ENCODE results near the gene CFAP210. TPM values are rescaled to one million over a fixed set of nuclear protein-coding genes. Genes with fewer than 3 reads are reported as not detected.

The CFAP210 gene
- total RNA-seq, 1 donor = not detected

DNA sequence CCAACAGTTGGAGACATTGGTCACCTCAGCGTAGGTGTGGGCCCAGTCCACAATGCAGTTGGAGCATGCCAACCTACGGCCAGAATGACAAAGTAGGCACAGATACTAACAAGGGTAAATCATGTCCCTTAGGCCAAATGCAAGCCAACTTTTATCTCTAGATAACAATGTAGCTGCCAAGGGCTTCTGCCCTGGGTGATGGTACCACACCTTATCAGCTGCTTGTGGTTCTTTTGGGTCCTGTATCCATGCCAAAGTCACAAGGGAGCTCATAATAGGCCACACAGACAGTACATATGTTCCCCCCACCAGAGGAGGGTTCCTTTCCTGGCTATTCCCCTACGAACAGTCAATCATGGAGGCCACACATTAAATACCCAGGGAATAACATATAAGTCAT, 19.1 kb upstream of the CFAP210 start:
- TF ChIP-seq, protein P1, sequence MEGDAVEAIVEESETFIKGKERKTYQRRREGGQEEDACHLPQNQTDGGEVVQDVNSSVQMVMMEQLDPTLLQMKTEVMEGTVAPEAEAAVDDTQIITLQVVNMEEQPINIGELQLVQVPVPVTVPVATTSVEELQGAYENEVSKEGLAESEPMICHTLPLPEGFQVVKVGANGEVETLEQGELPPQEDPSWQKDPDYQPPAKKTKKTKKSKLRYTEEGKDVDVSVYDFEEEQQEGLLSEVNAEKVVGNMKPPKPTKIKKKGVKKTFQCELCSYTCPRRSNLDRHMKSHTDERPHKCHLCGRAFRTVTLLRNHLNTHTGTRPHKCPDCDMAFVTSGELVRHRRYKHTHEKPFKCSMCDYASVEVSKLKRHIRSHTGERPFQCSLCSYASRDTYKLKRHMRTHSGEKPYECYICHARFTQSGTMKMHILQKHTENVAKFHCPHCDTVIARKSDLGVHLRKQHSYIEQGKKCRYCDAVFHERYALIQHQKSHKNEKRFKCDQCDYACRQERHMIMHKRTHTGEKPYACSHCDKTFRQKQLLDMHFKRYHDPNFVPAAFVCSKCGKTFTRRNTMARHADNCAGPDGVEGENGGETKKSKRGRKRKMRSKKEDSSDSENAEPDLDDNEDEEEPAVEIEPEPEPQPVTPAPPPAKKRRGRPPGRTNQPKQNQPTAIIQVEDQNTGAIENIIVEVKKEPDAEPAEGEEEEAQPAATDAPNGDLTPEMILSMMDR (IDR thresholded peaks at IDR 0.05; ENCODE audit: insufficient read depth, low read depth, low read length) = no peak
- DNase-seq (ENCODE audit: low read depth) = no peak
- no peak overlapping the region for H3K4me3 ChIP-seq (ENCODE audit: low read depth, low read length)

DNA sequence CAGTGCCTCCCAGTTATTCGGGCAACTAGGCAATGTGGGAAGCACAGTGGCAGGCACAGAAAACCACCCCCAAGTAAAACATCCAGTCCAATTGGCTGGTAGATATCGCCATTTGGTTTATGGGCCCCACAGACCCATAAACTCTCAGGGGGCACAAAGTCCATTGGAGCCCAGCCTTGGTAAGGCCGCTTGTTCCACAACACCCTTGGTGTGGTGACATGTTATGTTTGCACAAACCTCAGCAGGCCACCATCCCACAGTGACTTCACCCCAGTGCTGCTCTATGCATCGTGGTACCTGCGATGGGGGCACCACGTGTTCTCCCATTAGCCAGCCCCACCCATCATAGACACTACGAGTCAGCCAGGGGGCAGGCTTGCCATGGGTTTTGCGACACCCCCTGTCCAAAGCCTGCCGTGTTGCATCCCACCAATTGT, 18.6 kb upstream of the CFAP210 start:
- no peak for DNase-seq (ENCODE audit: low read depth)
- TF ChIP-seq, protein P1 (IDR thresholded peaks at IDR 0.05; ENCODE audit: insufficient read depth, low read depth, low read length) = no peak

DNA sequence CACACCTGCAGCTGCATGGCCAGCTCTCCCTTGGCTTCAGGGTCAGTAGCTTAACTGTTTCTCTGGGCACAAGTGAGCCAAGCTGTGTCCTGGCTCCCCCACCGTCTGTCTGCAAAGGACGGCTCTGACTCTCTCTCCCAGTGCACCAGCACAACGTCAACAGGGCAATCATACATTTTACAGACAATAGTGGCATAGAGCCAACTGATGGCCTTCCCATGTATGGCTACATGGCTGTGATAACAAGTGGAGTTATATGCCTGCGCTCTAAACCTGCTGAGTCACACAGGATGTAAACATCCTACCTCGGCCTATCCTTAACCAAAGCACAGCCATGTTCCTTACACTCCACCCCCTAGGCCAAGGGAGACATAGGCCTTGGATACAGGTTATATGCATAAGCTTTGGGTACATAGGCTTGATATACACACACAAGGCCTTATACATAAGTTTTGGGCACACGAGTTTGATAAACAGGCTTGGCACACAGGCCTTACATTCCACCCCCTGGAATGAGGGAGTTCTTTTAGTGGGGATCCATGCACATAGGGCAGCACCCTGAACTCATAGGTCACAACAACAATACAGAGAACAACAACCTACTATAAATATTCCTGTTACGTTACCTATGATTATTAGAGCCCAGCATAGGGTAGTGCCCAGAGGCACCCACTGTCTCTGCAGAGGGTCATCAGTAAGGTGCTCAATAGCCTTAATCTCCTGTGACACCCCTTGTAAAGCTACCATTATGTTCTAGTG, 17.7 kb upstream of the CFAP210 start:
- TF ChIP-seq, protein P1 (IDR thresholded peaks at IDR 0.05; ENCODE audit: insufficient read depth, low read depth, low read length) = no peak
- no peak for DNase-seq (ENCODE audit: low read depth)
- H3K4me3 ChIP-seq (ENCODE audit: low read depth, low read length) = no peak overlapping the region

More for the DNA sequence above, 18.6 kb upstream of the CFAP210 start:
- H3K4me3 ChIP-seq (ENCODE audit: low read depth, low read length) = no peak overlapping the region

DNA sequence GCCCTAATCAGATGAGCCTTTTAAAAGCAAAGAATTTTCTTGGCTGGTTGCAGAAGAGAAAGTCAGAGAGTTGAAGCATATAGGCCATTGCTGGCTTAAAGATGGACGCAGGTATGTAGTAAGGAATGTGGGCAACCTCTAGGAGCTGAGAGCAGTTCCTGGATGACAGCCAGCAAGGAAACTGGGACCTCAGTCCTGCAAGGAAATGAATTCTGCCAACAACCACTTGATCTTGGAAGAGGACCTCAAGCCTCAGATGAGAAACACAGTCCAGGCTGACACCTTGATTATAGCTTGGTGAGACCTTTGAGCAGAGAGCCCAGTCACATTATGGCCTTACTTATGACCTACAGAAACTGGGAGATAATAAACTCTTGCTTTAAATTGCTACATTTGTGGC, 15.8 kb upstream of the CFAP210 start:
- TF ChIP-seq, protein P1 (IDR thresholded peaks at IDR 0.05; ENCODE audit: insufficient read depth, low read depth, low read length) = no peak
- DNase-seq (ENCODE audit: low read depth) = no peak
- no peak overlapping the region for H3K4me3 ChIP-seq (ENCODE audit: low read depth, low read length)

DNA sequence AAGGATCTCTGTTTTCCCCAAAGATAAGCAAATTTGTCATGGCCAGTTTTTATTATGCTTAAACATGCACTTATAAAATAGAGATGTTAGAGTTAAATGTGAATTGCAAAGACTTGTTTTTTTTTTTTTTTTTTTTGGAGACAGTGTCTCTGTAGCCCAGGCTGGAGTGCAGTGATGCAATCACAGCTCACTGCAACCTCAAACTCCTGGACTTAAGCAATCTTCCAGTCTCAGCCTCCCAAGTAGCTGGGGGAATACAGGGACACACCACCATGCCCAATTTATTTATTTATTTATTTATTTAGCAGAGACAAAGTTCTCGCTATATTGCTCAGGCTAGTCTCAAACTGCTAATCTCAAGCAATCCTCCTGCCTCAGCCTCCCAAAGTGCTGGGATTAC, 15.1 kb upstream of the CFAP210 start:
- TF ChIP-seq, protein P1 (IDR thresholded peaks at IDR 0.05; ENCODE audit: insufficient read depth, low read depth, low read length) = no peak
- H3K4me3 ChIP-seq (ENCODE audit: low read depth, low read length) = no peak overlapping the region
- peak; percentile 33 for DNase-seq (ENCODE audit: low read depth)

DNA sequence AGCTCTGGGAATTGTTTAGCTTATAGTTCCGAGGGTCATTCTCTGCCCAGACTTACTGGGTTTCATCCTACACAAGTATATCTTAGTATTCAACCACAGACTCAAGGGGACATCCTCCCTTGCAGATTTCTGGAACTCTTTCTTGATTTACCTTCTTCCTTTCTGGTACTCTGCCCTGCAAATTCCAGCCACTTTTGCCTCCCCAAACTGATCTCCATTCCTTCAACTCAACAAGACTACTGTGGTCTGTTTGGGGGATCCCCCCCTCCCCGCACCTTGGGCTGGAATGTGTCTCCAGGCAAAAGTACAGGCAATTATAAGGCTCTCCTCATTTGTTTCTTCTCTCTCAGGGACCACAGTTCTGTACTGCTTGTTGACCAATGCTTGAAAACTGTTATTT, 13.4 kb upstream of the CFAP210 start:
- TF ChIP-seq, protein P1 (IDR thresholded peaks at IDR 0.05; ENCODE audit: insufficient read depth, low read depth, low read length) = no peak

DNA sequence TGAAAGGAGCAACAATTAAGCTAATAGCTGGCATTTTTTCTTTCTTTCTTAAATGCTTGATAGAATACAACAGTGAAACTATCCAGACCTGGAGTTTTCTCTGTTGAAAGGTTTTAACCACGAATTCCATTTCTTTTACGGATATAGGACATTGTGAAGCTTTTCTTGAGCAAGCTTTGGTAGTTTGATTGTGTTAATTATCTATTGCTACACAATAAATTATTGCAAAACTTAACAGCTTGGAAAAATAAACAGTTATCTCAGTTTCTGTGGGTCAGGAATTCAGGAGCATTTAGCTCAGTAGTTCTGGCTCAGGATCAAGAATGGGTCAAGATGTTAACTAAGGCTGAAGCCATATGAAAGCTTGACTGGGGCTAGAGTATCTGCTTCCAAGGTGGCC, 11.7 kb upstream of the CFAP210 start:
- no peak overlapping the region for H3K4me3 ChIP-seq (ENCODE audit: low read depth, low read length)
- DNase-seq (ENCODE audit: low read depth) = peak; percentile 76
- TF ChIP-seq, protein P1 (IDR thresholded peaks at IDR 0.05; ENCODE audit: insufficient read depth, low read depth, low read length) = no peak

More for the DNA sequence above, 13.4 kb upstream of the CFAP210 start:
- H3K4me3 ChIP-seq (ENCODE audit: low read depth, low read length) = no peak overlapping the region
- no peak for DNase-seq (ENCODE audit: low read depth)

Data from fibroblast of villous mesenchyme (primary cell).